ENCODE data around the gene KLHDC3. TPM values are rescaled to one million over a fixed set of nuclear protein-coding genes. Genes with fewer than 3 reads are reported as not detected.

Gene KLHDC3
- total and polyA plus RNA-seq, 10 of the 15 experiments (the other 5 are each of a cell fraction or from before 2014, with no cell fraction given) = 2.4 to 102 (median 55.4) TPM

DNA sequence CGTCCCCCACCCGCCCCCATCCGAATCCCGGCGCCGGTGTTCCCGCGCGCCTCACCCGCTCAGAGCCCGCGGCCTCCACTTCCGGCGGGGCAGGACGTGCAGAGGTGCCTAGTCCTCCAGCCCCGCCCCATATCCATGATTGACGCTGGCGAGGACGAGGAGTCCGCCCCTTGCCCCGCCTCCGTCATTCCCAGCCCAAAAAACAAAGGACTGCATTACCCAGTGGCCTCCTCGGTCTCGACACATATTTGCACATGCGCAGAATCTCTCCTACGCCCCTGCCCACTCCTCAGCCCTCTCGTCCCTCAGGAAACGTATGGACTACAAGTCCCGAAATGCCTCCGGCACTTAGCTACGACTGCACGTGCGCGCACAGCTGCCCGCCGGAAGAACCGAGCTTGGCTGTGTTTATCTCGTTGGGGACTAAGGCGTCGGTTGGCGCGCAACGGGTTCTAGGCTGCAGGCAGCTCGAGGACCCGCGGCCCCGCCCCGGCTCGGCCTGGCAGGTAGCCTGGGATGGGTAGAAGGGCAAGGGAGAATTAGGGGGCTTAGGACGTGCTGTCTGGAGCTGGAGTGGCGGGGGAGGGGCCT is at the start of gene KLHDC3, which contains the start of gene MEA1 (continued):
- TF ChIP-seq TCF3 (IDR thresholded peaks at IDR 0.05; ENCODE audit: borderline replicate concordance, insufficient read depth, low read depth, low read length) (peak; percentile 56; the same call in 1 of the 2 replicates), BCL11A (IDR thresholded peaks at IDR 0.05; ENCODE audit: low read depth, low read length) (no peak), CREM (IDR thresholded peaks at IDR 0.05; ENCODE audit: low read depth) (peak; percentile 85), ZSCAN29 (IDR thresholded peaks at IDR 0.05) (no peak), JUND (IDR thresholded peaks at IDR 0.05; ENCODE audit: low read depth, low read length) (no peak), POLR2AphosphoS5 (IDR thresholded peaks at IDR 0.05; ENCODE audit: low read length) (no peak), TBL1XR1 (IDR thresholded peaks at IDR 0.05; ENCODE audit: low read depth, low read length) (no peak), RBBP5 (conservative IDR thresholded peaks at IDR 0.05) (no peak), NFIC (IDR thresholded peaks at IDR 0.05; ENCODE audit: low read depth, low read length) (no peak)
- TF ChIP-seq, protein P1, sequence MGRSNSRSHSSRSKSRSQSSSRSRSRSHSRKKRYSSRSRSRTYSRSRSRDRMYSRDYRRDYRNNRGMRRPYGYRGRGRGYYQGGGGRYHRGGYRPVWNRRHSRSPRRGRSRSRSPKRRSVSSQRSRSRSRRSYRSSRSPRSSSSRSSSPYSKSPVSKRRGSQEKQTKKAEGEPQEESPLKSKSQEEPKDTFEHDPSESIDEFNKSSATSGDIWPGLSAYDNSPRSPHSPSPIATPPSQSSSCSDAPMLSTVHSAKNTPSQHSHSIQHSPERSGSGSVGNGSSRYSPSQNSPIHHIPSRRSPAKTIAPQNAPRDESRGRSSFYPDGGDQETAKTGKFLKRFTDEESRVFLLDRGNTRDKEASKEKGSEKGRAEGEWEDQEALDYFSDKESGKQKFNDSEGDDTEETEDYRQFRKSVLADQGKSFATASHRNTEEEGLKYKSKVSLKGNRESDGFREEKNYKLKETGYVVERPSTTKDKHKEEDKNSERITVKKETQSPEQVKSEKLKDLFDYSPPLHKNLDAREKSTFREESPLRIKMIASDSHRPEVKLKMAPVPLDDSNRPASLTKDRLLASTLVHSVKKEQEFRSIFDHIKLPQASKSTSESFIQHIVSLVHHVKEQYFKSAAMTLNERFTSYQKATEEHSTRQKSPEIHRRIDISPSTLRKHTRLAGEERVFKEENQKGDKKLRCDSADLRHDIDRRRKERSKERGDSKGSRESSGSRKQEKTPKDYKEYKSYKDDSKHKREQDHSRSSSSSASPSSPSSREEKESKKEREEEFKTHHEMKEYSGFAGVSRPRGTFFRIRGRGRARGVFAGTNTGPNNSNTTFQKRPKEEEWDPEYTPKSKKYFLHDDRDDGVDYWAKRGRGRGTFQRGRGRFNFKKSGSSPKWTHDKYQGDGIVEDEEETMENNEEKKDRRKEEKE (IDR thresholded peaks at IDR 0.05) = no peak
- TF ChIP-seq, protein P2, sequence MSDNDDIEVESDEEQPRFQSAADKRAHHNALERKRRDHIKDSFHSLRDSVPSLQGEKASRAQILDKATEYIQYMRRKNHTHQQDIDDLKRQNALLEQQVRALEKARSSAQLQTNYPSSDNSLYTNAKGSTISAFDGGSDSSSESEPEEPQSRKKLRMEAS (IDR thresholded peaks at IDR 0.05; ENCODE audit: low read depth, low read length) = peak; percentile 92
- TF ChIP-seq, protein P3, sequence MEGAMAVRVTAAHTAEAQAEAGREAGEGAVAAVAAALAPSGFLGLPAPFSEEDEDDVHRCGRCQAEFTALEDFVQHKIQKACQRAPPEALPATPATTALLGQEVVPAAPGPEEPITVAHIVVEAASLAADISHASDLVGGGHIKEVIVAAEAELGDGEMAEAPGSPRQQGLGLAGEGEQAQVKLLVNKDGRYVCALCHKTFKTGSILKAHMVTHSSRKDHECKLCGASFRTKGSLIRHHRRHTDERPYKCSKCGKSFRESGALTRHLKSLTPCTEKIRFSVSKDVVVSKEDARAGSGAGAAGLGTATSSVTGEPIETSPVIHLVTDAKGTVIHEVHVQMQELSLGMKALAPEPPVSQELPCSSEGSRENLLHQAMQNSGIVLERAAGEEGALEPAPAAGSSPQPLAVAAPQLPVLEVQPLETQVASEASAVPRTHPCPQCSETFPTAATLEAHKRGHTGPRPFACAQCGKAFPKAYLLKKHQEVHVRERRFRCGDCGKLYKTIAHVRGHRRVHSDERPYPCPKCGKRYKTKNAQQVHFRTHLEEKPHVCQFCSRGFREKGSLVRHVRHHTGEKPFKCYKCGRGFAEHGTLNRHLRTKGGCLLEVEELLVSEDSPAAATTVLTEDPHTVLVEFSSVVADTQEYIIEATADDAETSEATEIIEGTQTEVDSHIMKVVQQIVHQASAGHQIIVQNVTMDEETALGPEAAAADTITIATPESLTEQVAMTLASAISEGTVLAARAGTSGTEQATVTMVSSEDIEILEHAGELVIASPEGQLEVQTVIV (IDR thresholded peaks at IDR 0.05; ENCODE audit: borderline replicate concordance, partially characterized antibody) = no peak
- TF ChIP-seq, protein P4, sequence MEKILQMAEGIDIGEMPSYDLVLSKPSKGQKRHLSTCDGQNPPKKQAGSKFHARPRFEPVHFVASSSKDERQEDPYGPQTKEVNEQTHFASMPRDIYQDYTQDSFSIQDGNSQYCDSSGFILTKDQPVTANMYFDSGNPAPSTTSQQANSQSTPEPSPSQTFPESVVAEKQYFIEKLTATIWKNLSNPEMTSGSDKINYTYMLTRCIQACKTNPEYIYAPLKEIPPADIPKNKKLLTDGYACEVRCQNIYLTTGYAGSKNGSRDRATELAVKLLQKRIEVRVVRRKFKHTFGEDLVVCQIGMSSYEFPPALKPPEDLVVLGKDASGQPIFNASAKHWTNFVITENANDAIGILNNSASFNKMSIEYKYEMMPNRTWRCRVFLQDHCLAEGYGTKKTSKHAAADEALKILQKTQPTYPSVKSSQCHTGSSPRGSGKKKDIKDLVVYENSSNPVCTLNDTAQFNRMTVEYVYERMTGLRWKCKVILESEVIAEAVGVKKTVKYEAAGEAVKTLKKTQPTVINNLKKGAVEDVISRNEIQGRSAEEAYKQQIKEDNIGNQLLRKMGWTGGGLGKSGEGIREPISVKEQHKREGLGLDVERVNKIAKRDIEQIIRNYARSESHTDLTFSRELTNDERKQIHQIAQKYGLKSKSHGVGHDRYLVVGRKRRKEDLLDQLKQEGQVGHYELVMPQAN (conservative IDR thresholded peaks at IDR 0.05) = peak; percentile 88
- TF ChIP-seq, protein P5, sequence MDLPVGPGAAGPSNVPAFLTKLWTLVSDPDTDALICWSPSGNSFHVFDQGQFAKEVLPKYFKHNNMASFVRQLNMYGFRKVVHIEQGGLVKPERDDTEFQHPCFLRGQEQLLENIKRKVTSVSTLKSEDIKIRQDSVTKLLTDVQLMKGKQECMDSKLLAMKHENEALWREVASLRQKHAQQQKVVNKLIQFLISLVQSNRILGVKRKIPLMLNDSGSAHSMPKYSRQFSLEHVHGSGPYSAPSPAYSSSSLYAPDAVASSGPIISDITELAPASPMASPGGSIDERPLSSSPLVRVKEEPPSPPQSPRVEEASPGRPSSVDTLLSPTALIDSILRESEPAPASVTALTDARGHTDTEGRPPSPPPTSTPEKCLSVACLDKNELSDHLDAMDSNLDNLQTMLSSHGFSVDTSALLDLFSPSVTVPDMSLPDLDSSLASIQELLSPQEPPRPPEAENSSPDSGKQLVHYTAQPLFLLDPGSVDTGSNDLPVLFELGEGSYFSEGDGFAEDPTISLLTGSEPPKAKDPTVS (IDR thresholded peaks at IDR 0.05; ENCODE audit: low read depth, low read length) = 0 out of 2 replicates have a peak, but pooled peaks have one; percentile 31
- TF ChIP-seq, protein P6, sequence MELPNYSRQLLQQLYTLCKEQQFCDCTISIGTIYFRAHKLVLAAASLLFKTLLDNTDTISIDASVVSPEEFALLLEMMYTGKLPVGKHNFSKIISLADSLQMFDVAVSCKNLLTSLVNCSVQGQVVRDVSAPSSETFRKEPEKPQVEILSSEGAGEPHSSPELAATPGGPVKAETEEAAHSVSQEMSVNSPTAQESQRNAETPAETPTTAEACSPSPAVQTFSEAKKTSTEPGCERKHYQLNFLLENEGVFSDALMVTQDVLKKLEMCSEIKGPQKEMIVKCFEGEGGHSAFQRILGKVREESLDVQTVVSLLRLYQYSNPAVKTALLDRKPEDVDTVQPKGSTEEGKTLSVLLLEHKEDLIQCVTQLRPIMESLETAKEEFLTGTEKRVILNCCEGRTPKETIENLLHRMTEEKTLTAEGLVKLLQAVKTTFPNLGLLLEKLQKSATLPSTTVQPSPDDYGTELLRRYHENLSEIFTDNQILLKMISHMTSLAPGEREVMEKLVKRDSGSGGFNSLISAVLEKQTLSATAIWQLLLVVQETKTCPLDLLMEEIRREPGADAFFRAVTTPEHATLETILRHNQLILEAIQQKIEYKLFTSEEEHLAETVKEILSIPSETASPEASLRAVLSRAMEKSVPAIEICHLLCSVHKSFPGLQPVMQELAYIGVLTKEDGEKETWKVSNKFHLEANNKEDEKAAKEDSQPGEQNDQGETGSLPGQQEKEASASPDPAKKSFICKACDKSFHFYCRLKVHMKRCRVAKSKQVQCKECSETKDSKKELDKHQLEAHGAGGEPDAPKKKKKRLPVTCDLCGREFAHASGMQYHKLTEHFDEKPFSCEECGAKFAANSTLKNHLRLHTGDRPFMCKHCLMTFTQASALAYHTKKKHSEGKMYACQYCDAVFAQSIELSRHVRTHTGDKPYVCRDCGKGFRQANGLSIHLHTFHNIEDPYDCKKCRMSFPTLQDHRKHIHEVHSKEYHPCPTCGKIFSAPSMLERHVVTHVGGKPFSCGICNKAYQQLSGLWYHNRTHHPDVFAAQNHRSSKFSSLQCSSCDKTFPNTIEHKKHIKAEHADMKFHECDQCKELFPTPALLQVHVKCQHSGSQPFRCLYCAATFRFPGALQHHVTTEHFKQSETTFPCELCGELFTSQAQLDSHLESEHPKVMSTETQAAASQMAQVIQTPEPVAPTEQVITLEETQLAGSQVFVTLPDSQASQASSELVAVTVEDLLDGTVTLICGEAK (IDR thresholded peaks at IDR 0.05; ENCODE audit: borderline replicate concordance) = peak; percentile 80

Data from GM12878 (cell line).